ENCODE data around the gene DGUOK. TPM values are rescaled to one million over a fixed set of nuclear protein-coding genes. Genes with fewer than 3 reads are reported as not detected.
A peak's percentile ranks its signal among the peaks of the same experiment; 100 is the strongest.

DGUOK gene
- total RNA-seq, 1 experiment from 2014 or later, result 100 TPM

DNA sequence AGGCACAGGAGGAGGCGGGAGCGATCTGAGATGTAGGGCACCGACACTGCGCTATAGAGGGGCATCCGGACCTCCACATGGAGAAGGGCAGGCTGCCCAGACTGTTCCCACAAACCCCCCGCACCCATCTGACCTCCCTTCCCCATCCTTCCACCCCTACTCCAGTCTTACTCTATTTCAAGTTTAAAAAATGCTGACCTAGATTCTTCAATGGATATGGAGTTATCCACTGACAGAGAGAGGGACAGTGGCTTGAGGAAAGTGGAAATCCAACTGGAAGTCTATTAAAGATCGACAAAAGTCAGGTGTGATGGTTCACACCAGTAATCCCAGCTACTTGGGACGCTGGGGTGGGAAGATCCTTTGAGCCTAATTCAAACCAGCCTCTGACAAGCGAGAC, 5.1 kb upstream of the DGUOK start:
- ChIA-PET CTCF (interaction anchor here (1.1 to 1.5 kb wide), 4 partner anchors 14 to 230 kb away, joined by 3 to 6 read pairs (median 4); no protein-coding TSS in a partner anchor), RAD21 (ENCODE audit: low non-redundant PET in 1 of 2, low total read pairs in 2 of 2, uncharacterized antibody in 2 of 2, unreplicated experiment in 2 of 2) (interaction anchor here (0.6 to 1.6 kb wide), 3 partner anchors 100 to 230 kb away, joined by 3 to 5 read pairs (median 3); no protein-coding TSS in a partner anchor), POLR2A (interaction anchor here (1.0 to 1.5 kb wide), 4 partner anchors 10 to 93 kb away, joined by 3 to 5 read pairs (median 4); partner anchors contain the start of gene STAMBP)
- Histone ChIP-seq H3K79me2 (ENCODE audit: insufficient read depth, low read length) (no peaks in the 10 kb centered on the region), H3K4me2 (ENCODE audit: low read length) (peak overlapping the region; percentile 44), H3K4me1 (ENCODE audit: control insufficient read depth in 1 of 2, insufficient read depth in 2 of 2, low read length in 2 of 2) (peaks cover 9 to 24% of the 10 kb centered on the region in 2 experiments; a peak in 3 of 4 replicates), H4K20me1 (ENCODE audit: insufficient read depth) (no peaks in the 10 kb centered on the region), H3K27me3 (ENCODE audit: insufficient read depth, low read length) (no peaks in the 10 kb centered on the region), H3K9me2 (ENCODE audit: insufficient read depth) (no peaks in the 10 kb centered on the region), H2AFZ (ENCODE audit: low read depth, low read length, poor library complexity, severe bottlenecking) (no peak overlapping the region), H3K4me3 (replicated peaks in 1 of 2; ENCODE audit: low read depth in 1 of 2, low read length in 2 of 2) (no peak overlapping the region), H3K27ac (ENCODE audit: low read depth, low read length) (no peak overlapping the region), H3K36me3 (ENCODE audit: control insufficient read depth in 1 of 2, insufficient read depth in 2 of 2, low read length in 2 of 2) (no peaks in the 10 kb centered on the region), H3K9ac (ENCODE audit: low read length) (no peak overlapping the region), H3K9me3 (ENCODE audit: control insufficient read depth in 1 of 2, insufficient read depth in 1 of 2, low read depth in 1 of 2, low read length in 2 of 2) (no peaks in the 10 kb centered on the region)
- intact Hi-C loops (cut with micrococcal nuclease), result no loop called here
- TF ChIP-seq YY1 (IDR thresholded peaks at IDR 0.05; ENCODE audit: extremely low read depth, insufficient replicate concordance, low read depth, low read length) (no peak), ZNF274 (IDR thresholded peaks at IDR 0.05; ENCODE audit: low read depth, low read length) (no peak), SP1 (IDR thresholded peaks at IDR 0.05; ENCODE audit: low read depth) (no peak), ELF1 (IDR thresholded peaks at IDR 0.05; ENCODE audit: borderline replicate concordance, low read depth) (no peak), EZH2 (IDR thresholded peaks at IDR 0.05) (no peak), CEBPB (IDR thresholded peaks at IDR 0.05; ENCODE audit: low read depth) (no peak), JUND (IDR thresholded peaks at IDR 0.05) (no peak), ZFX (IDR thresholded peaks at IDR 0.05) (no peak)
- TF ChIP-seq, protein P1, sequence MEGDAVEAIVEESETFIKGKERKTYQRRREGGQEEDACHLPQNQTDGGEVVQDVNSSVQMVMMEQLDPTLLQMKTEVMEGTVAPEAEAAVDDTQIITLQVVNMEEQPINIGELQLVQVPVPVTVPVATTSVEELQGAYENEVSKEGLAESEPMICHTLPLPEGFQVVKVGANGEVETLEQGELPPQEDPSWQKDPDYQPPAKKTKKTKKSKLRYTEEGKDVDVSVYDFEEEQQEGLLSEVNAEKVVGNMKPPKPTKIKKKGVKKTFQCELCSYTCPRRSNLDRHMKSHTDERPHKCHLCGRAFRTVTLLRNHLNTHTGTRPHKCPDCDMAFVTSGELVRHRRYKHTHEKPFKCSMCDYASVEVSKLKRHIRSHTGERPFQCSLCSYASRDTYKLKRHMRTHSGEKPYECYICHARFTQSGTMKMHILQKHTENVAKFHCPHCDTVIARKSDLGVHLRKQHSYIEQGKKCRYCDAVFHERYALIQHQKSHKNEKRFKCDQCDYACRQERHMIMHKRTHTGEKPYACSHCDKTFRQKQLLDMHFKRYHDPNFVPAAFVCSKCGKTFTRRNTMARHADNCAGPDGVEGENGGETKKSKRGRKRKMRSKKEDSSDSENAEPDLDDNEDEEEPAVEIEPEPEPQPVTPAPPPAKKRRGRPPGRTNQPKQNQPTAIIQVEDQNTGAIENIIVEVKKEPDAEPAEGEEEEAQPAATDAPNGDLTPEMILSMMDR (IDR thresholded peaks at IDR 0.05 in 2 of 3, conservative IDR thresholded peaks at IDR 0.05 in 1 of 3; ENCODE audit: borderline replicate concordance in 1 of 3, insufficient read depth in 1 of 3, low read depth in 2 of 3, low read length in 2 of 3), result no peak
- no peak for ATAC-seq
- no TSS peak for BruUV-seq (replicated peaks)
- DNase-seq (ENCODE audit: low read depth, low spot score), result no peak

Data from HCT116 (cell line).